ENCODE data around the gene SPRY1.
A peak's percentile ranks its signal among the peaks of the same experiment; 100 is the strongest.

The SPRY1 gene

DNA sequence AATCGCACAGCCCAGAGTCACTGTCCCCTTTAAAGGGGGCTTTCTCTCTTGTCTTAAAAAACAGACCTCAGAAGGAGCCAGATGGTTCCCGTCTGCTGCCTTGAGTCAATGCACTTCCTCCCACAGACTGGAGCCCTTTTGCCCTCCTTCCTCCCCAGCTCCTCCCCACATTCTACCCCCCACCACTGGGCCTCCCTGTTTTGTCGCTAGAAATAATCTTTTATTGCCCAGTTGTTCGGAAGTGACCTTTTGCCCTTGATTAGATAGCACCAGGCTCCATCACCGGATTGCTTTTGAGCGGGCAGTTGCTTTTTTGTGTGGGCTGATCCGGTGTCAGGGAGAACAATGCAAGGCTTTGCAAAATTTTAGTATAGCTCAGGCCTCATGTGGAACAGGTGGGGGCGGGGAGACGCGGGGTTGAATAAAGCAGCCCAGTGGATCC, 47.7 kb downstream of the SPRY1 start:
- peak; percentile 34 to 70 for ATAC-seq

DNA sequence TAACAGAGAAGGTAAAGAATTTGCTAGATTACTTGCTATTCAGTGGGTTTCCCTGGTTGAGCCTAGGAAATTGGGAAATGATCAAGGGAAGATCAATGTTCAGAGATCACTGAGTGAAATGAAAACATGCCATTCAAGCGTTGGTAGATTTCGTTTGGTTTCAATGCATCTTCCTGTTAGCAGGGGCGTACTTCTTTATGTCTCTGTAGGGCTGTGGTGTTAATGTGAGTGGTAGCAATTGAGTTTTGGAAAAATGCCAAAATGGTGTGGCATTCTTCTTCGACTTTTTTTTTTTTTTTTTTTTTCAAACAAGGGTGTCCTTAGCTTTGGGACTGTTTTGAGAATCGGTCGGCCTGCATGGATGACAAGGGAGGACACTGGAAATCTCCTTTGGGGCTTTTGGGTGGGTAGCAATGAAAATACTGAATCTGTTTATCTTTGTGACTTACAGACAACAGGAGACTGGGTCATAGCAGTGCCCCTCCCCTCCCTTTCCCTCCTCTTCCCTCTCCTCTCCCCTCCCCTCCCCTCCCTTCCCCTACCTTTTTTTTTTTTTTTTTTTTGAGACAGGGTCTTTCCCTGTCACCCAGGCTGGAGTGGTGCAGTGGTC, 50.4 kb downstream of the SPRY1 start:
- no peak for ATAC-seq

DNA sequence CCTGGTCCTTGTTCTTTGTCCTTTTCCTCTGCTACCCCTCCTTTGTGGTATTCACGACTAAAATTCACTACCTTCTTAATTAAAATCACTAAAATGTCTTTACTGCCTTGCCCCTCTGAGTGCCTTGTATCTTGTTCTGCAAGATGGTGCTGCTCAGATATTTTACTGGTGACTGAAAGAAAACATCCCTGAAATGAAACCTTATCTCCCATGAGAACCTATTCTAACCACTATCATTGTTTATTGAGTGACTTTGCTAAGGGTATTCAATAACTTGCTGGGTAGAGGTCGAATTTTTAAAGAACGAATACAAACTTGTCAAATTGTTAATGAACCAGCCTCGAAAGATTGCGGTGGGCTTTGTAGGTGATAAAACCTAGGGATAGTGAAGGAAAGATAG, 52.8 kb downstream of the SPRY1 start:
- ATAC-seq, result no peak

DNA sequence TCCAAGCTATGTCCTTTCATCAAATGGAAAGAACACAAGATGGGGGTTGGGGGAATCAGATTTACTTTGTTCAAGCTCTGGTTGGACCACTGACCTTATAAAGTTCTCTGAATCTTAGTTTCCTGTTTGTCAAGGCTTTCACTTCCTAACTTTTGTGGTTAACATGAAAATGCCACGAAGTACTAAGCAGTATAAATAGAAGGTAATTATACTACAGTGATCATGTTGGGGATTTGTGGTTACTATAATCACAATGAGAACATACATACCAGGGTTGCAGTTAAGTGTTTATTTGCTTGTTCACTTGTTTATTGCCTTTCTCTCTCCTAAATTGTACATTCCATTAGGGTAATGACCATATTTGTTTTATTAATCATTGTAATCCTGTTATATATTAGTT, 53.2 kb downstream of the SPRY1 start:
- ATAC-seq, result no peak

DNA sequence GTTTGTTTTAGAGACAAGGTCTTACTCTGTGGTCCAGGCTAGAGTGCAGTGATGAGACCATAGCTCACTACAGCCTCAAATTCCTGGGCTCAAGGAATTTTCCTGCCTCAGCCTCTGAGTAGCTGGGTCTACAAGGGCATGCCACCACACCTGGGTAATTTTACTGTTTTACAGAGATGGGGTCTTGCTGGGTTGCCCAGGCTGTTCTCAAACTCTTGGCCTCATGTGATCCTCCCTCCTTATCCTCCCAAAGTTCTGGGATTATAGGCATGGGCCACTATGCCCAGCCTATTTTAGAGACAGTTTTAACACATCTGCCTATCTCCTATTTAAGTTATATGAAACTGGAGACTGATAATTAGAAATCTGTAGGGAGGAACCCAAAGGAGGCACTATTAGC, 53.8 kb downstream of the SPRY1 start:
- no peak for ATAC-seq

DNA sequence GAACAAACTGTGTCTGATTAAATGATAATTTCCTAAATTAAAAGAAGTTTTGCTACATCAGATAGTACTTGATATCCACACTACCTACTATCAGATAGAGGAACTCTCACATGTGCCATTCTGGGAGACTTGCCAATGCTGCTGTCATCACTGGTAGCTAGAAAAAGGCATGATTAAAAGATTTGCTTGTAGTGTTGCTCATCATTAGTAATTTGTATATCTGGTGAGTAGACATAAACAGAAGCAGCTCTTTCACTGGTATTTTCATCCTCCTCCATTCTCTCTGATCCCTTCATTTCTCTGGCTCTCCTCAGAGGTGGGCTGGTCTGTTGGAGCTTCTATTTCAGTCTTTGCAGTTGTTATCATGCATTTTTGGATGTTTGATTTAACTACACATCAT, 56.0 kb downstream of the SPRY1 start:
- ATAC-seq, result no peak

DNA sequence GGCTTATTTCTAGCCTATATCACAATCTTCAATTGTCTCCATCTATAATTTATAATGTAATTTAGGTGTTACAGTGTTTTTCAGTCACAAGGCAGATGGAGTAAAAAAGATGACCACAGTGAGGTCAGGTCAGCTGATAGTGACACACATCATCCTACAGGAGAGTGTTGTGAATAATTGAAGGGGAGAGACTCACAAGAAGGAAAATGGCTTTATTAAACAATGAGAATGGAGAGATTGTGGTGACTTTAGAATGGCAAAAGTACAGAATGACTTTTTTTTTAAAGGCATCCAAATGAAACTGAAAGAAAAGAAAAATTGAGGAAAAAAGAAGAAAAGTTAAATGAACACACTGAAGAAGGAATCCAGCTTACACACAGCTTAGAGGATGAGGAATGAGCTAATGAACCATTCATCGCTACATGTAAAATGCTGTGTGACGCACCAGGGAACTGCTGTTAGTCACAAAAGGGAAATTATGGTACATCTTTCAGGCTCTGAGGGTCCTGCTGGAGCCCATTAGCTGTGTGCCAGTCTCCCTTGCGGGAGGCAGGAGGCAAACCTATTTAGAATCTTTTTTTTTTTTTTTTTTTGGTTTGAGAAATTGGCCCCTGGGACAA, 56.6 kb downstream of the SPRY1 start:
- ATAC-seq, result no peak

All from activated CD4-positive, CD25-positive, alpha-beta regulatory T cell treated with anti-CD3 and anti-CD28 coated beads, Interleukin-2, amount 50 U/mL, for 24 hours (primary cell).